Upper lobe of left lung (tissue), 6 donors: ENCODE results near the gene DNAJC3. TPM values are rescaled to one million over a fixed set of nuclear protein-coding genes. Genes with fewer than 3 reads are reported as not detected.
"Not testable (repeated sequence)": the region's sequence is repeated elsewhere in the genome, so short reads cannot be mapped to it uniquely, and the experiment has no call there.

Experiments used
- ATAC-seq, 2 donors: fragments of 200-7000 bp; cut with Tn5 transposase; one replicate each; pipeline ENCODE4 v1.9.1; 2022; ENCODE audit warnings: mild to moderate bottlenecking in 2 of 2, moderate library complexity in 2 of 2; ENCODE audit not compliant: low FRiP score in 2 of 2
- DNase-seq, 2 donors: peaks; one replicate each; pipeline ENCODE4 v3.0.0-alpha.2; 2019 to 2020
- H3K27ac ChIP-seq, 4 donors: fragments of 200-600 bp; sonication (generic); one replicate each; pipeline ENCODE4 v1.5.1; 2016 to 2019
- H3K27me3 ChIP-seq, 4 donors: fragments of 200-600 bp; sonication (generic); one replicate each; pipeline ENCODE4 v1.5.1; 2017 to 2019
- H3K36me3 ChIP-seq, 4 donors: fragments of 200-600 bp; sonication (generic); one replicate each; pipeline ENCODE4 v1.5.1; 2016 to 2019
- H3K4me1 ChIP-seq, 4 donors: fragments of 200-600 bp; sonication (generic); one replicate each; pipeline ENCODE4 v1.5.1; 2018 to 2019
- H3K4me3 ChIP-seq, 4 donors: fragments of 200-600 bp; sonication (generic); one replicate each; pipeline ENCODE4 v1.5.1; 2017 to 2019; ENCODE audit warnings: mild to moderate bottlenecking in 2 of 4, moderate library complexity in 1 of 4
- H3K9me3 ChIP-seq, 4 donors: fragments of 200-600 bp; sonication (generic); one replicate each; pipeline ENCODE4 v1.5.1; 2018 to 2019
- EP300 ChIP-seq, 4 donors: sonication (generic); formaldehyde crosslinking; IDR thresholded peaks; one replicate each; pipeline ENCODE4 v1.5.1; 2017; ENCODE audit warnings: antibody characterized with exemption in 4 of 4, control low read depth in 2 of 4
- POLR2A ChIP-seq, 4 donors: fragments of 450-650 bp; IDR thresholded peaks; one replicate each; pipeline ENCODE4 v1.5.1; 2016 to 2017; ENCODE audit warnings: antibody characterized with exemption in 4 of 4, mild to moderate bottlenecking in 2 of 4
- POLR2AphosphoS5 ChIP-seq, 2 donors: sonication (generic); formaldehyde crosslinking; IDR thresholded peaks; one replicate each; pipeline ENCODE4 v1.5.1; 2017; ENCODE audit warnings: antibody characterized with exemption in 2 of 2
- WGBS, 2 donors: methylation state at CpG; one replicate each; pipeline ENCODE4 v1.1.5; 2017 to 2018; 5-methylcytosine and 5-hydroxymethylcytosine counted together
- total RNA-seq, 6 donors: library from RNA; depleted of rRNA in 4 of 6; stranded (reverse); fragments of >200 nt in 4 of 6; gene quantifications; one replicate each; pipeline versions ENCODE4 v1.1.0 to v1.2.1, GENCODE V29; 2016 to 2021
- TF ChIP-seq, protein P1 (sequence below), 6 experiments: fragments of 450-650 bp in 4 of 6; fragments of 200-600 bp in 2 of 6; sonication (generic) in 2 of 6; IDR thresholded peaks; one replicate each; pipeline ENCODE4 v1.5.1; 2016 to 2019; ENCODE audit warnings: antibody characterized with exemption in 6 of 6
- donor health status: DM: no; HTN: no; CAD: no; lungs with moderate emphysema.
- donor health status: DM: no; HTN: yes; CAD: no; lungs with severe emphysema.

Gene DNAJC3
- total RNA-seq, 6 donors from 2014 or later = 27.2 to 86.2 (median 53.3) TPM

DNA sequence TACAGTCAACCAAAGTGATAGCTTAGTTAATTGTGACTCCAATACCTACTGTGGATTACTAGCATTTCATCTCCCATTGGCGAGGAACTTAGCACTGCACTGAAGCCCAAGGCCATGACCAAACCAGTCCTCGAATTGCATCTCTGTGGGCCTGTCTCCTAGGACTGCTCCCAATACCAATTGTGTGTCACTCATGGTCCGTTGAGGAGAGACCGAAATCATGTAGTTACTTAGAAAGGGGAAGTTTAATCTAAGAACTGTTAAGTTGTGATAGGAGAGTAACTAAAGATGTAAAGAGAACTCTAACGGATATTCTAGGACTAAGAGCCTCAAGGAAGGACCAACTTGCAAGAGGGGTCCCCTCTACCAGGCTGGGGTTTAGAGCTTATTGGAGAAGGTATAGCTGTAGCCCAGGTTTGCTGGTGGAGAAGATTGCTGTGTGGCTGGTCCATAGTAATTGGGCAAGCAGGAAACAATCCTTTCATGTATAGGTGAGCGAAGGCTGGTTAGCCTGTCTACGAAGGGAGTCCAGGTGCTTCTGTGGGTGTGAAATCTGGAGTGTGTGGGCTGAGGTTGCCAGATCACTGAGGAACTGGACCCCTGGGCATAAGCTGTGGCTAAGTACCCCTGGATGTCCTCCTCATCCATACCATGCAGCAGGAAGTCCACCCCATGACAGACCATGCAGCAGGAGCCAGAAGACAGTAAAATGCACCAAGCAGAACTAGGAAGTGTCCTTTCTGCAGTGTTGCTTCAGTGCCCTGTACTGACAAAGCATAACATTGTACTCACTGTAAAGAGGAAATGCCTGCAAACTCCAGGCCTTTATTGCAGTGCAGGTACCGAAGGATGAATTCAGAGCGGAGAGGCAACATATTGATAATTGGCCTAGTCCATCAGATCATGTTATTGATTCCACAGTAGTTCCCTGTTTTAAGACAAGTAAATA, 30.8 kb downstream of the DNAJC3 start:
- Histone ChIP-seq H3K27ac (peak overlapping the region; percentile 22 to 77 (median 43)), H3K9me3 (no peaks in the 10 kb centered on the region), H3K4me3 (no peak overlapping the region), H3K36me3 (peaks cover 0 to 25% (median 5%) of the 10 kb centered on the region in 4 donors), H3K27me3 (no peaks in the 10 kb centered on the region), H3K4me1 (peaks cover 8 to 32% (median 21%) of the 10 kb centered on the region in 4 donors)
- TF ChIP-seq POLR2AphosphoS5 (IDR thresholded peaks at IDR 0.05) = no peak
- TF ChIP-seq, protein P1, sequence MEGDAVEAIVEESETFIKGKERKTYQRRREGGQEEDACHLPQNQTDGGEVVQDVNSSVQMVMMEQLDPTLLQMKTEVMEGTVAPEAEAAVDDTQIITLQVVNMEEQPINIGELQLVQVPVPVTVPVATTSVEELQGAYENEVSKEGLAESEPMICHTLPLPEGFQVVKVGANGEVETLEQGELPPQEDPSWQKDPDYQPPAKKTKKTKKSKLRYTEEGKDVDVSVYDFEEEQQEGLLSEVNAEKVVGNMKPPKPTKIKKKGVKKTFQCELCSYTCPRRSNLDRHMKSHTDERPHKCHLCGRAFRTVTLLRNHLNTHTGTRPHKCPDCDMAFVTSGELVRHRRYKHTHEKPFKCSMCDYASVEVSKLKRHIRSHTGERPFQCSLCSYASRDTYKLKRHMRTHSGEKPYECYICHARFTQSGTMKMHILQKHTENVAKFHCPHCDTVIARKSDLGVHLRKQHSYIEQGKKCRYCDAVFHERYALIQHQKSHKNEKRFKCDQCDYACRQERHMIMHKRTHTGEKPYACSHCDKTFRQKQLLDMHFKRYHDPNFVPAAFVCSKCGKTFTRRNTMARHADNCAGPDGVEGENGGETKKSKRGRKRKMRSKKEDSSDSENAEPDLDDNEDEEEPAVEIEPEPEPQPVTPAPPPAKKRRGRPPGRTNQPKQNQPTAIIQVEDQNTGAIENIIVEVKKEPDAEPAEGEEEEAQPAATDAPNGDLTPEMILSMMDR (IDR thresholded peaks at IDR 0.05) = no peak
- TF ChIP-seq EP300 (IDR thresholded peaks at IDR 0.05) = no peak
- TF ChIP-seq POLR2A (IDR thresholded peaks at IDR 0.05) = no peak
- ATAC-seq (peak; percentile 79 to 80), DNase-seq (peak in 1 of 2 donors; percentile 50)
- 77 to 88% methylated on average over 9 of the region's 9 CpGs for WGBS, 2 donors

DNA sequence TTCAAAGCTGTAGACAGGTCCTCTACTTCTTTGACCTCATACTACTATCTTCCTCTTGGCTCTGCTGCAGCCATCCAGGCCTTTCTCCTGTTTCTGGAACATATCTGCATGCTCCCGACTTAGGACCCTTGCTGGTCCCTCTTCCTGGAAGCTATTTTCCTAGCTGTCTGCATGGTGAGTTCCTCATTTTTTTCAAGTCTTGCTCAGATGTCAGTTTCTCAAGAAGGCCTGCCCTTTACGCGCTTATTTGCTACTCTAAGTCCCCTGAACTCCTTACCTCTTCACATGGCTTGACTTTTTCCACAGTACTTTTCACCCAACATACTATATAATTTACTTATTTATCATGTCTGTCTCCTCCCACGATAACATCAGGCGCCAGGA, 31.4 kb downstream of the DNAJC3 start:
- 82 to 90% methylated on average over 5 of the region's 5 CpGs for WGBS, 2 donors
- Histone ChIP-seq H3K4me1 (peaks cover 8 to 26% (median 17%) of the 10 kb centered on the region in 4 donors), H3K4me3 (no peak overlapping the region), H3K36me3 (peaks cover 0 to 32% (median 6%) of the 10 kb centered on the region in 4 donors), H3K27me3 (no peaks in the 10 kb centered on the region), H3K27ac (peak overlapping the region; percentile 22 to 77 (median 36)), H3K9me3 (no peaks in the 10 kb centered on the region)
- no peak for ATAC-seq
- TF ChIP-seq POLR2AphosphoS5 (IDR thresholded peaks at IDR 0.05) (no peak), EP300 (IDR thresholded peaks at IDR 0.05) (no peak), POLR2A (IDR thresholded peaks at IDR 0.05) (no peak)
- TF ChIP-seq, protein P1 (IDR thresholded peaks at IDR 0.05) = no peak
- DNase-seq = no peak

DNA sequence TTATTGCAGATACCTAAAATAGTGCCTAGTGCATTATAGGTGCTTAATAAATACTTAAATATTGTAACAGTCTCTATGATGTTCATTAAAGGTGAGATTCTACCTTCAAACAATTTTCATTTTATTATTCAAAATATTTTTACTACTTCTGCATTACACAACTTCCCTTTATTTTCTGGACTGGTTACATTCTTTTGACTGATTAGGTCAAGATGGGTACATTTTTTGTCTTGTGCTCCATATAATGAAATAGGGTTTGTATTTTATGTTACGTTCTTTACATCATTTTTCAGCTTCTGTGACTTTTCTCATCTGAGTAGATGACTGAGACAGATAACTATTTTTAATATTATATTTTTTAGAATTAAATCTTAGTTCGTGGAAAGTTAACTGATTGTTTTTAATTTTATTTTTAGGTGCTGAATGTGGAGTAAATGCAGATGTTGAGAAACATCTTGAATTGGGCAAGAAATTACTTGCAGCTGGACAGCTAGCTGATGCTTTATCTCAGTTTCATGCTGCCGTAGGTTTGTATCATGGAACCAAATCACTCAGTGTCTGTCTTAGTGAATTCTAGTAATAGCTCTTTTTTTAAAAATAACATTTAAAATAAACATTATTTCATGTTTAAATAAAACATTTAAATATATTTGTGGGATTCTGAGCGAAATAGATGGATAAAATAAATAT, 32.0 kb downstream of the DNAJC3 start:
- H3K36me3 ChIP-seq = peaks cover 0 to 38% (median 8%) of the 10 kb centered on the region in 4 donors

DNA sequence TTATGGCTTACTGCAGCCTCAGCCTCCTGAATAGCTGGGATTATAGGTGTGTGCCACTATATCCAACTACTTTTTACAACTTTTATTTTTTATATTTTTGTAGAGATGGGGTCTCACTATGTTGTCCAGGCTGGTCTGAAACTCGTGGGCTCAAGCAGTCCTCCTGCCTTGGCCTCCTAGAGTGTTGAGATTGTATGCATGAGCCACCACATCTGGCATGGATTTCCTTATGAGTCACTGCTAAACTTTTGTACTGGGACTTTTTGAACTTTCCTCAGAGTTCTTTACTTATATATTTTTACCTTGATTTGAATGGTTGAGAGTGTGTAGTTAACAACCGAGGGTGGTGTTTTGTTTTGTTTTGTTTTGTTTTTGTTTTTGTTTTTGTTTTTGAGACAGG, 33.4 kb downstream of the DNAJC3 start:
- no peak for DNase-seq
- Histone ChIP-seq H3K4me1 (peaks cover 8 to 19% (median 14%) of the 10 kb centered on the region in 4 donors), H3K27ac (peak overlapping the region in 2 of 4 donors; percentile 12 to 43), H3K9me3 (no peaks in the 10 kb centered on the region), H3K36me3 (peaks cover 0 to 38% (median 8%) of the 10 kb centered on the region in 4 donors), H3K4me3 (no peak overlapping the region), H3K27me3 (no peaks in the 10 kb centered on the region)
- 85 to 92% methylated on average over 2 of the region's 2 CpGs for WGBS, 2 donors
- no peak for ATAC-seq
- TF ChIP-seq EP300 (IDR thresholded peaks at IDR 0.05) (no peak), POLR2AphosphoS5 (IDR thresholded peaks at IDR 0.05) (no peak), POLR2A (IDR thresholded peaks at IDR 0.05) (no peak)
- TF ChIP-seq, protein P1 (IDR thresholded peaks at IDR 0.05) = no peak

More for the DNA sequence above, 32.0 kb downstream of the DNAJC3 start:
- H3K4me3 ChIP-seq = no peak overlapping the region
- no peaks in the 10 kb centered on the region for H3K9me3 ChIP-seq
- no peak for DNase-seq
- 71 to 73% methylated on average over 4 of the region's 4 CpGs for WGBS, 2 donors
- no peak for ATAC-seq
- peak overlapping the region in 3 of 4 donors; percentile 22 to 77 (median 29) for H3K27ac ChIP-seq
- no peaks in the 10 kb centered on the region for H3K27me3 ChIP-seq
- TF ChIP-seq POLR2A (IDR thresholded peaks at IDR 0.05) (no peak), POLR2AphosphoS5 (IDR thresholded peaks at IDR 0.05) (no peak), EP300 (IDR thresholded peaks at IDR 0.05) (no peak)
- TF ChIP-seq, protein P1 (IDR thresholded peaks at IDR 0.05) = no peak
- H3K4me1 ChIP-seq = peaks cover 8 to 23% (median 15%) of the 10 kb centered on the region in 4 donors

DNA sequence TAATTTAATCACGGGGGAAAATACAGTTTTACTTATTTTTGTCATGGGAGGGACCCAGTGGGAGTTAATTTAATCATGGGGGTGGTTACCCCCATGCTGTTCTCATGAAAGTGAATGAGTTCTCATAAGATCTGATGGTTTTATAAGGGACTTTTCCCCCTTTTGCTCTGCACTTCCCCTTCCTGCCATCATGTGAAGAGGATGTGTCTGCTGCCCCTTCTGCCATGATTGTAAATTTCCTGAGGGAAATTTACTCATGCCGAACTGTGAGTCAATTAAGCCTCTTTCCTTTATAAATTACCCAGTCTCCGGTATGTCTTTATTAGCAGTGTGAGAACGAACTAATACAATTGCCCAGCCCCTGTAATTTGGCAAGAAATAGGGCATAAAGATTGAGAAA, 35.9 kb downstream of the DNAJC3 start:
- not testable (repeated sequence) for DNase-seq, H3K27me3 ChIP-seq, H3K9me3 ChIP-seq, H3K4me3 ChIP-seq, H3K4me1 ChIP-seq, ATAC-seq
- 82 to 92% methylated on average over 4 of the region's 4 CpGs for WGBS, 2 donors
- Histone ChIP-seq H3K27ac (peak overlapping the region in 1 of 4 donors; percentile 64), H3K36me3 (peaks cover 0 to 38% (median 8%) of the 10 kb centered on the region in 4 donors)
